ENCODE results near the gene USP8.
A peak's percentile ranks its signal among the peaks of the same experiment; 100 is the strongest.
"Not testable (repeated sequence)": the region's sequence is repeated elsewhere in the genome, so short reads cannot be mapped to it uniquely, and the experiment has no call there.

USP8 gene

DNA sequence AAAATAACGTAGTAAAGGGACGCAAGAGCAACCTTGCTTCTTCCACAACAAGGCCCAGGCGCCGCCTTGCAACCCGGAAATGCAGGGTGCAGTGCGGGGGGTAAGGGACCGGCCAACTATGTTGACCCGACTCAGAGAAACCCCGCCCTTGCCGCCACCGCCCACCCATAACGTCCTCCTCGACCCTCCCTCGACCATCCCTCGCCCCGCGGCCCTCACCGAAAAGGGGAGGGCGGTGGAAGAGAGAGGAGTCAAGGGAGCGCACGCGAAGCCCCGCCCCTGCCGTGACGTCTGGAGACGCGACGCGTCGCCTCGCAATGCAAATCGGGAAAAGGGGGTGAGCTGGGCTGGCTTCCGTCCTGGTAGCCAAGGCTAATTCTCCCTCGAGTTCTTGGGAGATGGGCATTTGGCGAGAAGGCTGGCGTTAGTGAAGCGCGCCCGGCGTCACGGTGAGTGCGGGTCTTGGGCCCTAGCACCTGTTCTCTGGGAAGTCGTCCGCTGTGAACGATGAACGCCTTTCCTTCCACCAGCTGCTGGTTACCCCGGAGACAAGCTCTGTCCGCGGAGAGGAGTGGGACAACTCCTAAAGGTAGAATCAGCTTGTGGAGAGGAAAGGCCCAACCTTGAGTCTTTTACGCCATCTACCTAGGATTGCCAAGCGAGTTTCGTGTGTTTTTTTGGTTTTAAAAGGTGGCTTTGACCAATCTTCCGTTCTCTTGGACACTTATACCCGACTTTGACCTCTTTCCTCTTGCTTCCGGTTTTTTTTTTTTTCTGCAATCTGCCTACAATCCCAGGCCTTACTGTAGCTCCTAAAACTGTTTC lies at the start of gene USP8:
Gene USP8 (plus strand): TSS at position 340 of the 825 bp plus-strand sequence. CDS start 14,669 bp downstream, outside the sequence.
- DNase-seq (ENCODE audit: low spot score): peak; percentile 91

DNA sequence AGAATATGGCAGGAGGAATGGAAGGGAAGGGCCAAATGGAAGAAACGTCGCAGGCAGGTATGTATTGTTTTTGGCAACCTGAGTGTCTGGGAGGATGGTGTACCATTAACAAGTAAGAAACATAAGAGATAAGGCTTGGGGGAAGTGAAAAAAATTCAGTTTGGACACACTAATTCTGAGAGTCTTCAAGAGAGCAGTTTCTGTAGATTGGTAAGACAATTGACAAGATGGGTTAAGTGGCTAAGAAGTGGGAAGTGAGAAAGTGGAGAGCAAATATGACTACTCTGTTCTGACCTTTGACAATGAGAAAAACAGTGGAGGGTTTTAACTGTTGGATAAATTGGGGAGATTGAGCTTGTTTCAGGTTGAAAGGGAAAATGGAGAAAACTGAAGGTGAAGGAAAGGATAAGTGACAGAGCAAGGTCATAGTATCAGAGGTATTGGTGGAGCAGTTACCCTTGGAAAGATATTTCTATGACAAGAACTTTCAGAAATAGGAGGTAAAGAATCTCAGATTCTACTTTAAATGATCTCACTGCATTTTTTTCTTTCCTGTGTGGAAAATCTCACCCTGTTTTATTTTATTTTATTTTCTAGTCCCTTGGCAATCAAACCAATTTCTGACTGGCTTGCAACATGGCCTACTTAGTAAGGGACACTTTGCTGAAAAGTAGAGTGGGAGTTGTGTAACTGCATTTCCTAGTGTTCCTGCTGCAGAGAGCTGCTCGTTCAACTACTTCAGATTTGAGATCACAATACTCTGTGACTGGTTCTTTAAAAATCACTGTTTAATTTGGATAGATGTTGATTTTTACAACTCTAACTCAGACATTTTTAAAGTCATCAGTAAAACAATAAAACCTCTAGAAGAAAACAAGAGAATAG lies 46.1 kb upstream of the USP8 start:
- DNase-seq (ENCODE audit: low spot score): no peak

DNA sequence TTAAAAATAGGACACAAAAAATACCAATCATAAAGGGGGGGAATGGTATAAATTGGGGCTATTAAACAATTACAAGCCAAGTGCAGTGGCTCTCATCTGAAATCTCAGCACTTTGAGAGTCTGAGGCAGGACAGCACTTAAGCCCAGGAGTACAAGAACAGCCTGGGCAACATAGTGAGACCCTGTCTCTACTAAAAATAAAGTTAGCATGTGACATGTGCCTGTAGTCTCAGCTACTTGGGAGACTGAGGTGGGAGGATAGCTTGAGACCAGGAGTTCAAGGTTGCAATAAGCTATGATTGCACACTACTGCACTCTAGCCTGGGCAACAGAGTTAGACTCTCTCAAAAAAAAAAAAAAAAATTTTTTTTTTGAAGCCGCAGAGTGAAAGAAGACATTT lies 45.4 kb upstream of the USP8 start:
- DNase-seq (ENCODE audit: low spot score): no peak

DNA sequence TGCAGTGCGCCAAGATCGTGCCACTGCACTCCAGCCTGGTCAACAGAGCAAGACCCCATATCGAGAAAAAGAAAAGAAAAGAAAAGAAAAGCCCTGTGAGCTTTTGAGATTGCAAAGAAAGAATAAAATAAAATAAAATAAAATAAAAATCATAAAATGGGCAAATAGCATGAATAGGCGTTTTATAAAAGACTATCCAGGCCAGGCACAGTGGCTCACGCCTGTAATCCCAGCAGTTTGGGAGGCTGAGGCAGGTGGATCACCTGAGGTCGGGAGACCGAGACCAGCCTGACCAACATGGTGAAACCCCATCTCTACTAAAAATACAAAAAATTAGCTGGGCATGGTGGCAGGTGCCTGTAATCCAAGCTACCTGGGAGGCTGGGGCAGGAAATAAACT lies 44.8 kb upstream of the USP8 start:
- DNase-seq (ENCODE audit: low spot score): not testable (repeated sequence)

GRCh38 chr15:50380089-50380488 lies 44.1 kb upstream of the USP8 start:
- DNase-seq (ENCODE audit: low spot score): no peak

DNA sequence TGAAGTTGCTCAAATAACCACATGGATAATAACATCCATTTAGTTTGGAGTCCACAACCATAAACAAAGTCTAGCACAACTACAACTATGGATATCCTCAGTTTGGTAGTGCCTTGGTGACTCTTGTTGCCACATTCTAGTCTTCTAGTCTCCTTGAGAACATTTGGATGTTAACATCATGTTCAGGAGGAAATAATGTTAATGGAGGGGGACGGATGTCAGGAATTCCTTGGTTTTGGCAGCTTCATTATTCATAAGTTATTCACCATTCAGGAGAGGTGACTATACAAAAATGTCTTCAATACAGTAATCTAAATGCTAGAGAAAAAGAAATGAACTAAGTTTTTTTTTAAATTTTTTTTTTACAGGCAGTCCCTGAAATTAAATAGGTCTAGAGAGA lies 42.8 kb upstream of the USP8 start:
- no peak for DNase-seq (ENCODE audit: low spot score)

DNA sequence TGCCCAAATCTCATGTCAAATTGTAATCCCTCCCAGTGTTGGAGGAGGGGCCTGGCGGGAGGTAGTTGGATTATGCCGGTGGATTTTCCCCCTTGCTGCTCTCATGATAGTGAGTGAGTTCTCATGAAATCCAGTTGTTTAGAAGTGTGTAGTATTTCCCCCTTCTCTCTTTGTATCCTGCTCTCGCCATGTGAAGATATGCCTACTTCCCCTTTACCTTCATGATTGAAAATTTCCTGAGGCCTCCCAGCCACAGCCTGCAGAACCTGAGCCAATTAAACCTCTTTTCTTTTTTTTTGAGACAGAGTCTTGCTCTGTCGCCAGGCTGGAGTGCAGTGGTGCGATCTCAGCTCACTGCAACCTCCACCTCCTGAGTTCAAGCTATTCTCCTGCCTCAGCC lies 41.8 kb upstream of the USP8 start:
- not testable (repeated sequence) for DNase-seq (ENCODE audit: low spot score)

DNA sequence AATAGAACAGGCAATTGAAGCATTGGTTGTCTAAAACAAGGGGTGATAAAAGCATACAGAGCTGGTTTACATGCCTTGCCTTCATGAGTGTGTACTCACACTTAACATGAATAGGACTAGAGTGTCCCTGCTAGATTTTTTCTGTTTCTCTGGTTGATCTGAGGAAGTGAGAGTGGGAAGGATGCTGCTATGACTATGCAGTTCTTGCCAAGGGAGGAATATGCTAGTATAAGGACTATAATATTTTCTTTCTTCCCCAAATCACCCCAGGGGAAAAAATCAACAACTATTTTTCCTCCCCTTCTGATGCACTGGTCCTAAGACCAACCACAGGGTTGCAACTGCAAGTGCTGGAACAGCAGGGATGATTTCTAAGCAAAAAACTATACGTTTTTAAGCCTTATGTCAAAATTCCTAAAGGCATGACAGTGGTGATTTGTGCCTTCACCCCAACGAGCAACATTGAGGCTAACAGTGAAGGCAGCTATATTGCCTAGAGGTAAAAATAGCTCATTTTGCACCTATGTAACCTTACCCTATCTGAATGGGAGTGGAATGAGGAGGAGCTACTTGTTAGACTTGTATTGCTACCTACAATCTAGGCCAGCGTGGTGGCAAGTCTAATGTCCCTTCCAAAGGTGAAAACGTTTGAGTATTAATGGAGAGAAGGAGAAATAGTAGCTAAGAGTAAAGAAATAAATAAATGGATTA lies 33.5 kb upstream of the USP8 start:
- no peak for DNase-seq (ENCODE audit: low spot score)

- not testable (repeated sequence) for DNase-seq (ENCODE audit: low spot score)
These were observed 32.6 kb upstream of the USP8 start for GRCh38 chr15:50391561-50391960.

- no peak for DNase-seq (ENCODE audit: low spot score)
These were observed 12.3 kb upstream of the USP8 start for GRCh38 chr15:50411870-50412269.

- DNase-seq (ENCODE audit: low spot score): no peak
These were observed 9.6 kb upstream of the USP8 start for GRCh38 chr15:50414624-50415023.

DNA sequence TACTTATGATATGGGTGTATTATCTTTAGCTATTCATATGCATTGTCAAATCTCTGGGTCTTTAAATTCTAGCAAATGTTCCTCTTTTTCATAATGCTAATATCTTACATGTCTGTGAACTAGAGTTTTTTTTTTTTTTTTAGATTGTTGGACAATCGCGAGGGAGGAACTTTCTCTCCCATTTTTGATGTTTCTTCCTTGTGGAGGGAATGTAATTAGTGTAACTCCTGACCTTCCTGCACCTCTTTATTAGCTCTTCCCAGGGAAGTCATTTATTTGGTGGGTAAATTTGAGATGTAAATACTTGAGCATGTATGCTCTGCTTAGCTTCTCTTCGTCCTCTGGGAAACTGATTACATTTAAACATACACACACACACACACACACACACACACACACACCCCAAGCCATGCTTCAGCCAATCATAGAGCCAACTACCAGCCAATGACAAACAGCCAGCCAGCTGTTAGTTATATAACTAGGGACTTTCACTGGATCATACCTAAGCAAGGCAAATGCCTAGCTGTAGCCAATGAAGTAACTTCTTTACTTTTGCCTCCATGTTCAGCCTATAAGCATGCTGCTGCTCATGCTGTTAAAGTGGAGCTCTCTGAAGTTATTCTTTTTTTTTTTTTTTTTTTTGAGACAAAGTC lies 8.3 kb upstream of the USP8 start:
- peak; percentile 9 for DNase-seq (ENCODE audit: low spot score)

DNA sequence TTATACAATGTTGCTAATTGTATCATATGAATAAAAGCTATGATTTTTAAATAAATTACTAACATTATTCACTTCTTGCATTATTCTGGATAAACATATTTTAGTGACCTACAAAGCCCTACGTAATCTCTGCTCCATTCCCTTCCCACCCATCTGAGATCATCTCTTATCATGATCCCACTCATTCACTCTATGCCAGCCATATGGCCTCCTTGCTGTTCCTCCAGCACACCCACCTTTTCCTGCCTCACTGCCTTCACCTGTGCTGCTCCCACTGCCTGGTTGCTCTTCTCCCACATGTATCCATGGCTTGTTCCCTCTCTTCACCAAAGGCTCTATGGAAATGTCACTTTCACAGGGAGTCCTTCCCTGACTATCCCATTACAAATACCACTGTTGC lies 7.3 kb upstream of the USP8 start:
- DNase-seq (ENCODE audit: low spot score): no peak

DNA sequence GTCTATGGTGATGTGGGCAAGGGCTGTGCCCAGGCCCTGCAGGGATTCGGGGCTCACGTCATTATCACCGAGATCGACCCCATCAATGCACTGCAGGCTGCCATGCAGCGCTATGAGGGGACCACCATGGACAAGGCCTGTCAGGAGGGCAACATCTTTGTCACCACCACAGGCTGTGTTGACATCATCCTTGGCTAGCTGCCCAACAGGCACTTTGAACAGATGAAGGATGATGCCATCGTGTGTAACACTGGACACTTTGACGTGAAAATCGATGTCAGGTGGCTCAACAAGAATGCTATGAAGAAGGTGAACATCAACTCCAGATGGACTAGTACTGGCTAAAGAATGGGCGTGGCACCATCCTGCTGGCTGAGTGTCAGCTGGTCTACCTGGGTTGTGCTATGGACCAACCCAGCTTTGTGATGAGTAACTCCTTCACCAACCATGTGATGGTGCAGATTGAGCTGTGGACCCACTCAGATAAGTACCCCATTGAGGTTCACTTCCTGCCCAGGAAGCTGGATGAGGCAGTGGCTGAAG lies 6.1 kb upstream of the USP8 start:
- DNase-seq (ENCODE audit: low spot score): peak; percentile 50

GRCh38 chr15:50425219-50425618 lies 1.0 kb downstream of the USP8 start:
- DNase-seq (ENCODE audit: low spot score): no peak

GRCh38 chr15:50425678-50426246 lies 1.6 kb downstream of the USP8 start:
- DNase-seq (ENCODE audit: low spot score): not testable (repeated sequence)

GRCh38 chr15:50426428-50426827 lies 2.2 kb downstream of the USP8 start:
- no peak for DNase-seq (ENCODE audit: low spot score)

GRCh38 chr15:50431204-50431603 lies 7.0 kb downstream of the USP8 start:
- no peak for DNase-seq (ENCODE audit: low spot score)

DNA sequence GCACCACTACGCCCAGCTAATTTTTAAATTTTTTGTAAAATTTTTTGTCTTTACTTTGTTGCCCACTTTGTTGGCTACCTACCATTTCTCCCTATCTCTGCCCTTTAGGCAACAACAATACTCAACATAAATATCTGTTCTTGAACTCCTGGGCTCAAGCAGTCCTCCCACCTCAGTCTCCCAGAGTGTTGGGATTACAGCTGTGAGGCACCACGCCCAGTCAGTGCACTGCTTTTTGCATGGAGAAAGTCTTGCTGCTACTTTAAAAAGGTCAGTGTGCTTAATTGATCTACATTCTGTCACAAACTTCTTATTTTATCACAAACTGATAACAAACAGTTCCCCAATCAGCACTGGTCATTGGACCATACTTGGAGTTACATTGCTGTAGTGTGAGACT lies 8.0 kb downstream of the USP8 start:
- DNase-seq (ENCODE audit: low spot score): no peak

DNA sequence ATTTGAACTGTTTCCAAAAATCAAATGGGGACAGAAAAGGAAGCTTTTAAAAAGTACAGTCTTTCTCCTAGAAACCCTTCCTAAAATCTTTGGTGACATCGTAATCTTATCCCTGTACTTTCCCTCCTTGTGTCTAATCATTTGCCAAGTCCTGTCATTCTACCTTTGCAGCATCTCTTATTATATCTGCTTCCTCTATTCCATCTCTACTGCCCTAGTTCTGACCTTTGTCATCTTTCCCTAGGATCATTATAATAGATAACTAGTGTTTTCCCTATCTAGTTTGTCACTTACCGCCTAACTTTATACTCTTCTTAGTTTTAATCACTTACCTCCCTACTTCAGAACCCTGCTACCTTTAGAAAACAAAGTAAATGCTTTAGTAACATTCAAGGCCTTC lies 11.6 kb downstream of the USP8 start:
- DNase-seq (ENCODE audit: low spot score): no peak

GRCh38 chr15:50438251-50438650 lies 14.0 kb downstream of the USP8 start:
- DNase-seq (ENCODE audit: low spot score): no peak
